GM21447 (cell line): ENCODE measurements around the gene CMKLR1.

Source experiments
- ATAC-seq: cut with Tn5 transposase; IDR thresholded peaks from one replicate; pipeline ENCODE4 v1.9.1; 2021; ENCODE audit not compliant: unreplicated experiment

Gene CMKLR1

DNA sequence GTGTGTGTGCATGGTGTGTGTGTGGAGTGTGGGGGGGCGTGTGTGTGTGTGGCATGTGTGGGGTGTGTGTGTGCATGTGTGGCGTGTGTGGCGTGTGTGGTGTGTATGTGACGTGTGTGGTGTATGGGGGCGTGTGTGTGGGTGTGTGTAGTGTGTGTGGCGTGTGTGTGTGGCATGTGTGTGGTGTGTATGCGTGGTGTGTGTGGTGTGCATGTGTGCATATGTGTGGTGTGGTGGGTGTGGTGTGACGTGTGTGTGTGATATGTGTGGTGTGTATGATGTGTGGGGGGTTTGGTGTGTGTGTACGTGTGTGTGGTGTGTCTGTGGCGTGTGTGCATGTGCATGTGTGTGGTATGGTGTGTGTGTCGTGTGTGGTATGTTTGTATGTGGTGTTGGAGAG, 24.1 kb upstream of the CMKLR1 start:
- no peak for ATAC-seq

GRCh38 chr12:108361606-108362005, 22.5 kb upstream of the CMKLR1 start:
- no peak for ATAC-seq

- no peak for ATAC-seq
These were observed 21.4 kb upstream of the CMKLR1 start for GRCh38 chr12:108360487-108360886.

DNA sequence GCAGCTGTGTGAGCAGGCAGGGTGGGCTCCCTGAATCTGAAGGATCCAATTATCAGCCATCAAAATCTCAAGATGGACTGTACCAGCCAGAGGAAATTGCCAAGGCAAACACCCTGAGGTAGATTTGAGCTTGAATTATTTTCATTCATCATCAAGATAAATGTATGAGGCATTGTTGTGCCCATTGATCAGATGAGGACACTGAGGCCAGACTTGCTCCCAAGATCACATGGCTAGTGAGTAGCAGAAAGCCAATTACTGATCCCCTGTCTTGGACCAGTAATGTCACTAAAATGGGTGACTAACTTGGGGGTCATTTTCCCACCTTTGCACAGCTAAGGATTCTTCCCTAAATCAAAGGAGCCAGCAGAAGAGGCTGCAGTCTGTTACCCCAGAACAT, 20.9 kb upstream of the CMKLR1 start:
- no peak for ATAC-seq

- no peak for ATAC-seq
These were observed 19.5 kb upstream of the CMKLR1 start for GRCh38 chr12:108358580-108358965.

DNA sequence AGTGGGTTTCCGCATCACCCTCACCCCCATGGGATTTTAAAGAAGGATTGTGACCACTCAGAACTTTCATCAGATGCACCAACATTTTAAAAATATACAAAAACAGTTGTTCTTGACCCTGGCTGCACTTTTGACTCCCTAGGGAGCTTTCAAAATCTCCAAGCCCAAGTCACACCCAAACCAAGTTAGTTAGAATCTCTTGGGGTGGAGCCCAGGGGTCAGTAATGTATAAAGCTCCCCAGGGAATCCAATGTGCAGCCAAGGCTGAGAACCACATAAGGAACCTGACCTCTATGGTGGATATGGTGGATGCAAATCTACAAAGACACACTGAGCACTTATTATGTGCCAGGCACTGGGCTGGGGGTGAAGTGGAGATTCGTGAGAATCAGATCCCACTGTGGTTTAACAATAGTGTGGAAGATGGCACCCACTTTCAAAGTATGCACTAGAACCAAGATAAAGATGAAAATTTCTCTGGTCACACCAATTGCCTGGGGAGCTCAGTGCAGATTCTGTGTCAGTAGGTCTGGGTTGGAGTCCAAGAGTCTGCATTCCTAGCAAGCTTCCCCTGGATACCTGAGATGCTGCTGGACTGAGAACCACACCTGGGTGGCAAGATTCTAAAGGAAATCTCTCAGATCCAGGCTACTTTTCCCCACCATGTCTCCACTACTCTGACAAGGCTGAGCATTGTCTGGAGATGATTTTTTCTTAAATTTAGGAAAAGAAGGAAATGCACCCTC, 18.9 kb upstream of the CMKLR1 start:
- ATAC-seq, result no peak

GRCh38 chr12:108356835-108357806, 18.0 kb upstream of the CMKLR1 start:
- no peak for ATAC-seq

DNA sequence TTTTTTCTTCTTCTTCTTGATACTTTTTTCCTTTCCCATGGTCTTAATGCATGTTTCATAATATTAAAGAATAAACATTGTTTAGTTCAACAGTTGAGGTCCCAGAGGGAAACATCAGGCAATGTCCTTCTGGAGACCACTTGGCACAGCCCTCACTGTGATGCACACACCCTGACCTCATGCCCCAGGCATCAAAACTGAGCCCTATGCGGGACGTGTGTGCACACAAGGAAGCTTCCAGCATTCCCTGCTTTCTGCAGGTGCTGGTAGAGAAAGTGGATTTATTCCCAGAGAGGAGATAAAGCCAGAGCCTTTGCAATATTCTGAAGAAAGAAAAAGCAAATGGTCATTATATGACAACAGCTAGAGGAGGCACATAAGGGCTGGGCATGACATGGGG, 16.0 kb upstream of the CMKLR1 start:
- ATAC-seq, result no peak

GRCh38 chr12:108352591-108352990, 13.5 kb upstream of the CMKLR1 start:
- ATAC-seq, result no peak

- no peak for ATAC-seq
These were observed 11.4 kb upstream of the CMKLR1 start for GRCh38 chr12:108350511-108350910.

GRCh38 chr12:108349278-108349688, 10.2 kb upstream of the CMKLR1 start:
- ATAC-seq, result no peak

DNA sequence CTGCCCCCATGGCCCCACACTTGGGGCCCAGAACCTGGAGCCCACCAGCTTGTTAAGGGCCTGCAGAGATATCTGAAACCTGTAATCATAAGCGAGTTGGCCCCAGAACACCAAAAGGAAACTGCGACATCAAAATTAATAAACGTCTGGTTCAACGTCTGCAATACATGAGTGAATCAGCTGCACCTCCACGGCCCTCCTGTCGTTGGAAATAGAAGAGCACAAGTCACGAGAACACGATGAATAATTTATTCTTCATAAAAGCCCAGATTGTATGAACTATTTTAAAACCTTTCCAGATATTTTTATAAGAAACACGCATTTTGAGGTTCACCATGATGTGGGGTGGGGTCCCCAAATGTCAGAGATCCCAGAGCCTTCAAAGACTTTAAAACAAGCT, 9.7 kb upstream of the CMKLR1 start:
- ATAC-seq, result no peak

GRCh38 chr12:108346727-108347710, 7.9 kb upstream of the CMKLR1 start:
- ATAC-seq, result no peak

DNA sequence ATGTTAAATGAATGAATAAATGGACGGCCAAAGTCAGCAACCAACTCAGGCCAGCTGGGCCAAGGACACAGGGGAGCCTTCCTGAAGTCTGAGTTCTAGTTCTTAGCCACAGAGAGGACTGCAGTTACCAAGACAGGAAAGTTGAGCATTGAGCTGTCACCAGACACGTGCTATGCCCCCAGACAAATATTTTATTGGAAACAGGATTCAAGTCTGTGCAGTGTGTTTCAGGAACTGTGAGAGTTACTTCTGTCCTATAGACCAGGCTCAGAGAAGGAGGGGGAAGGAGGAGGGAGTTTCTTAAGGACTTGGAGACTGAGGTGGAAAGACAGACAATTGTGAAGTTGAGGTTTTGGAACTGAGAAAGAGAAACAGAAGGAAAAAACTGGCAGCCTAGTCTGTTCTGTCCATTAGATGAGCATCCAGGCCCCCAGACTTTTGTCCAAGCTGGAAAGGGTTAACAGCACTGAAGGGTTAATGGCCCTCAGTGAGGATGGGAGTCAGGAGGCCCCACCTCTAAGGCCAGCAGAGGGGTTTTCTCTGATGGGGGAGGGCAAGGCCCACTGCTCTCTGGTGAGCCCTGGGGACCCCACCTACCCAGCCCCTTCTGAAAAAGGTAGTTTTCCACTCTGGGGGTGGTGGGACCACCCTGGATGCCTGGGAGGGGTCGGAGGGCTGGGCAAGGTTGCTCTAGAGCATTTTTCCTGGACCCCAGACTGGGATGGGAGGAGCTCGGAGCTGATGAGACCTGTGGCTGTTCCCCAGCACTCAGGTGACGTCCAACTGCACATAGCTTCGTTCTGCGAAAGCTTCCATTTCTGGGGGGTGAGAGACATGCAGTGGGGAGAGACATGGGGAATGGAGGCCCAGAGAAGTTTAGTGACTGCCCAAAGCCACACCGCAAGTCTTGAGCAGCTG, 6.9 kb upstream of the CMKLR1 start:
- ATAC-seq, result no peak

DNA sequence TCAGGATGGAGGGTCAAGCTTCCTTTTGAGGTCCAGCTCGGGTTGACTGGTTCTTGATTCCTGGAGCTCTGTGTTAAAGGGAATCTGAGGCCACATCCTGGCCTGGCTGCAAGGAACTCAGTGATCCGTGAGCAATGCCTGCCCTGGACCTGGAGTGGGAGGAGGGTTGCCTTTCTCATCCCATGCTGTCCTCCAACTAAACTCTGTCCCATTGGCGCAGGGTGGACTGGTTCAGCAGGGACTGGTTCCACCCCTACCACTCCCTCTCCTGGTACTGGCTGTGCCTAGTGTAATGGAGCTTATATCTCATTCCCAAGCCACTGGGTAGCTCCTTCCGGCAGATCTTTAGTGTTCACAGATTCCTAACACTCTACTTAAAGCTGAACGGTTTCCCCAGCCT, 3.9 kb upstream of the CMKLR1 start:
- no peak for ATAC-seq

DNA sequence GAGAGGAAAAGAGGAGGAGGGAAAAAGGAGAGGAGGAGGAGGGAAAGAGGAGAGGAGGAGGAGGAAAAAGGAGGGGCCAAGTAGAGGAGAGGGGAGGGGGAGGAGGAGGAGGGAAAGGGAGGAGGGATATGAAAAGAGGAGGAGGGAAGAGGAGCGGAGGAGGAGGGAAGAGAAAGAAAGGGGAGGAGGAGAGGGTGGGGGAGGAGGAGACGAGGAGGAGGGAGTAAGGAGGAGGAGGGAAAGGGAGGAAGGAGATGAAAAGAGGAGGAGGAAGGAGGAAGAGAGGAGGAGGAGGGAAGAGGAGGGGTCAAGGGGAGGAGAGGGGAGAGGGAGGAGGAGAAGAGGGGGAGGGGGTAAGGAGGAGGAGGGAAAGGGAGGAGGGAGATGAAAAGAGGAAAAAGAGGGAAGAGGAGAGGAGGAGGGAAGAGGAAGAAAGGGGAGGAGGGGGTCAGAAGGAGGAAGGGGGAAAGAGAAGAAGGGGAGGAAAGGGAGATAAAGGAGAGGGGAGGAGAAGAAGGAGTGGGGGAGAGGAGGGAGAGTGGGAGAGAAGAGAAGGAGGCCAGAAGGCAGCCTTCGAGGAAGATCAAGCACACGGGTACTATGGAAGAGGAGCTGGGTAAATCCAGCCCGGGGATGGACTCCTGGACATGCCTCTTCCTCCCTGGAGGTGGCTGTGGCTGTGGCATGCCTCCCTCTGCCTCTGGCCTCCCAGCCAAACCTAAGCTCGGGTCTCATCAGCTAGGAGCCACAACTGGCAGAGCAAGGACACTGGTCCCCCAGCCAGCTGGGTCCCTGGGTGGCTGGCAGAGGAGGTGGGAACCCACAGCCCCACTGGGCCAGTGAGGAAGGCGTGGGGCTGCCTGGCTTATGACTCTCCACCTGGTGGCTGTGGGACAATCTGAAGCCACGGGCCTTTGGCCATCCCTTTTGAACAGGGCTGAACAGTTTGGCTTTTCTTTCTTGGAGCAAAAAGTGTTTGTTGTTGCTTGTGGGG, 3.0 kb upstream of the CMKLR1 start:
- ATAC-seq, result no peak

GRCh38 chr12:108341356-108341755, 2.2 kb upstream of the CMKLR1 start:
- ATAC-seq, result no peak

- ATAC-seq, result no peak
These were observed 926 bp upstream of the CMKLR1 start for GRCh38 chr12:108340037-108340436.
